ENCODE data around the gene RTEL1.

Gene RTEL1

GRCh38 chr20:63673951-63674350 lies 15.8 kb downstream of the RTEL1 start:
- DNase-seq = no peak

DNA sequence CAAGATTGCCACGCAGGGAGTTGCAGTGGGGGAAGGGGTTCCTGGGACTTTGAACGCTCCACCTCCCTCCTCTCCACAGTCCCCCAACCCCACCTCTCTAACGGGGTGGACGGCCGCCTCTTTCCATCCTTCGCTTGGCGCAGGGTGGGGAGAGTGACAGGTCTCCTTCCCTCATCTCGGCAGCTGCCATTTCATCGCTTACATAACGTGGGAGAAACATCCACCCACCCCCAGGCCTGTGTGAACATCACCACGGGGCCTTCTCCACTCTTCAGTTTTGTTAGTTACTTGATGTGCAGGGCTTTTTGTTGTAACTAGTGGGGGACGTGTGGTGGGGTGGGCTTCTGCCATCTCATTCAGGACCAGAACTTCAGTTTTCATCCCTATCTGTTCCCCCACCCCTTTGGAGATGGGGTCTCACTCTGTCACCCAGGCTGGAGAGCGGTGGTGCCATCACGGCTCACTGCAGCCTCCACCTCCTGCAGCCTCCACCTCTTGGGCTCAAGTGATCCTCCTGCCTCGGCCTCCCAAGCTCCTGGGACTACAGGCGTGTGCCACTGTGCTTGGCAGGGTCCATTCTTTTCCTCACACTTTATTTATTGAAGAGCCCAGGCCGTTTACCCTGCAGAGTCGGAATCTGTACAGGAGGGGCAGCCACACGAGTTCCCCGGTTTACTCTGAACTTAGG lies 17.7 kb downstream of the RTEL1 start:
- no peak for DNase-seq

- no peak for DNase-seq
These were observed 20.0 kb downstream of the RTEL1 start for GRCh38 chr20:63678071-63678470.

DNA sequence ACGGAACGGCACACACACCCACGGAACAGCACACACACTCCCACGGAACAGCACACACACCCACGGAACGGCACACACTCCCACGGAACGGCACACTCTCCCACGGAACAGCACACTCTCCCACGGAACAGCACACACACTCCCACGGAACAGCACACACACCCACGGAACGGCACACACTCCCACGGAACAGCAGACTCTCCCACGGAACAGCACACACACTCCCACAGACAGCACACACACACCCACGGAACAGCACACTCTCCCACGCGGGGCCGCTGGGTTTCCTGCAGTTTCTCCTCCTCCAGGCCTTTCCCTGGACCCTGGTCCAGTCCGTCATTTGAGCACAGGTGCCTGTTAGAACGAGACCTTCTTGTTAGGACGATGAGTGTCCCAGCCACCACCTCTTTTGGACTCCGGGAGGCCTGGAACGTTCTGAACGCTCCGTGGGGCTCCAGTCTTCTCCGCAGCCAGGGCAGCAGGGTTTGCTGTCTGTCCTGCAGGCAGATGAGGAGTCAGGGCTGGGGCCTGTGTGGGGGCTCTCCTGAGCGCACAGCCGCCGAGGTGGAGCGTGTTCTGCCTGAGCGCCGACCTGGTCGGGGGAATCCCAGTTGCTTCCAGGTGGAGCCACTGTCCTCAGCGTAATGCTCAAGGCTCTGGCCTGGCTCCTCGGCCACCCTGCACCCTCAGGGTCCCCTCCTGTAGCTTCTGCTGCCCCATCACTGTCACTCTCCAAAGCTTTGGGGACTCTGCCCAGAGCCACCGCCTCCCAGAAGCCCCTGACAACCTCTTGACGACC lies 20.8 kb downstream of the RTEL1 start:
- DNase-seq = no peak

DNA sequence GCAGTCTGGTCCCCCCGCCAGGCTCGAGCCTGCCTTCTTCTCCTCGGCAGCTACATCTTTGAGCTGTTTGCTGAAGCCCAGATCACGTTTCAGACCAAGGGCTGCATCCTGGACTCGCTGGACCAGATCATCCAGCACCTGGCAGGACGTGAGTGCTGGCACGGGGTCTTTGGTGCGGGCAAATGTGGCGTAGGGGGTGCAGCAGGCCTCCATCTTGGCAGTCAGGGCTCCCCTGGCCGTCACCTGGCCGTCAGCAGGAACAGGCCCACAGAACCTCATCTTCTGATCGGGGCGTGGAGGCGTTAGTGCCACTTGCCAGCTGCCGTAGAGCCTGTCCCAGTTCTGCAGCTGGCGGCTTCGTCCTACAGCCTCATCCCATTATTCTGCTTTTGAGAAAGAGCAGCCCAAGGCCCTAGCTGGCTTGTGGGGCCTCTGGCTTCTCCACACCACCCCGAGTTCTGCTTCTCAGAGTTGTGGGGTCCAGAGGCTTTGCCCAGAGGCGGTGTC lies 21.7 kb downstream of the RTEL1 start:
- DNase-seq = no peak

- no peak for DNase-seq
These were observed 22.3 kb downstream of the RTEL1 start for GRCh38 chr20:63680427-63680826.

DNA sequence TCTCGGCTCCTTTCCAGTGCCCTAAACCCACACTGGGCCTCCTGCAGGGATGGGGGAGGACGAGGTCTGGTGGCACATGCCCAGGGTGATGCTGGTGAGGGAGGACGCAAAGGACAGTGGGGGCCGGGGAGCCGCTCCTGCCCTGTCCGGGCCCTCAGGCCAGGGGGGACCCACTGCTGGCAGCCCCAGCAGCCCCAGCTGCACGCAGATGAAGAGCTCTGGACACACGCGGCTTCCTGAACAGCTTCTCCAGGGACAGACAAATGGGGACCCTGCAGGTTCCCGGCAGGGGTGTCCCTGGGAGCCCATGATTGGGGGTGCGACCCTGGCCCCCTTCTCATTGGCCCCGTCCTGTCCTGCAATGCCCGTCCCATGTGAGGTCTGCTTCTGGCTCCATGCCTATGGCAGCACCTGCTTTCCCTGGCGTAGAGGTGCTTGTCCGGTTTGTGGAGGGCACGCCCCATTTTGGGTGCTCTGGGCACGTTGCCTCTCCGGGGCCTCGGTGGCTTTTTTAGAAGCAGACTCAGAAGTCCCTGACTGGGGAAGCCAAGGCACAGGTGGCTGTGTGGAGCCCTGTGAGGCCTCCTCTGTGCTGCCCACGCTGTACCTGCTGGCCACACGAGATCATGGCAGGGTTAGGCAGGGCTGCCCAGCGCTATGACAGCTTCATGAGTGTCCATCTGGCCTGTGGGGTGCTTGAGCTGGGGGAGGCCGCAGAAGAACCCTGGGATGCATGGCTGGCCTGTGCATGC lies 22.9 kb downstream of the RTEL1 start:
- no peak for DNase-seq

DNA sequence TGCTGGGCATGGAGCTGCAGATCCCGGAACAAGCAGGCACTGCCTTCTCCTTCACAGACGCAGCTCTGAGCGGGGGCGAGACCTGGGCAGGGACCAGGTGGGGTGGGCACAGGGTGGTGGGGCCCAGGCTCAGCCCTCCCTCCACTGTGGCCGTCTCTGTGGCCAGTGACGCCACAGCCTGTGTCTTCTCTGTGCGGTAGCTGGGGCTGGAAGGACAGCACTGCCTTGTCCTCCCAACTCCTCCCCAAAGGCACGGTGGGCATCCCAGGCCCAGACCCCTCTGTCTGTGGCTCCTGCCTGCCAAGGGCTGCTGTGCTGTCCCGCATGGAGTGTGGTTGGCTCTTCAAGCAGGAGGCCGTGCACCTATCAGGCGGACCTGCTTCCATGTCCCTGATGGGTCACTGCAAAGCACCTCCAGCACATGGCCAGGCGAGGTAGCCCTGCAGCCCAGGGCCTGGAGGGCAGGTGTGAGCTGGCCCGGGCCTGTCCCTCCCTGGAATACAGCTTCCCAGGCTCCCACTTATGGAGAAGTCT lies 23.6 kb downstream of the RTEL1 start:
- DNase-seq = no peak

DNA sequence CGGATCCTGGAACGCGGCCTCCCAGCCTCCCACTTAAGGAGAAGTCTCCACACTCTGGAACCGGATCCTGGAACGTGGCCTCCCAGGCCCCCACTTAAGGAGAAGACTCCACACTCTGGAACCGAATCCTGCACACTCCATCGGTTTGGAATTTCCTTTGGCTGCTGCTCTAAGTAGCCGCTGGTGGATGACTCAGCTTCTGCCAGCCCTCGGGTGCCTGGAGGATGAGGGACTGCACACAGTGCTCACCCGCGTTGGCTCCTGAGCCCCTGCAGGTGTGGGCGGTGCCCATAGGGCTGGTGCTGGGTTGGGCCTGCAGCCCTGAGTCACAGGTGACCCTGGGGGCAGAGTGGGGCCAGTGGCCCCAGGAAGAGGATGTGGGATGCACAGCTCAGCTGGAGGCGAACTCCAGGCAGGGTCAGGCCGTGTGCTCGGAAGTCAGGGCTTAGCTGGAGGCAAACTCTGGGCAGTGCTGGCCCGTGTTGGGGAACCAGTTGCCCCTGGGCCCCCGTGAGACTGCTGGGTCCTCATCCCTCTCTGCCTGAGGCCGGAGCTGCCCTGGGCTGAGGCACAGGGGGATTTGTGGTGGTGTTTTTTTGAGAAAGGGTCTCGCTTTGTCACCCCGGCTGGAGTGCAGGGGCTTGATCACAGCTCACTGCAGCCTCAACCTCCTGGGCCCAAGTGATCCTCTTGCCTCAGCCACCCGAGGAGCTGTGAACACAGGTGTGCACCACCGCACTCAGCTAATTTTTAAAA lies 24.4 kb downstream of the RTEL1 start:
- DNase-seq = no peak

DNA sequence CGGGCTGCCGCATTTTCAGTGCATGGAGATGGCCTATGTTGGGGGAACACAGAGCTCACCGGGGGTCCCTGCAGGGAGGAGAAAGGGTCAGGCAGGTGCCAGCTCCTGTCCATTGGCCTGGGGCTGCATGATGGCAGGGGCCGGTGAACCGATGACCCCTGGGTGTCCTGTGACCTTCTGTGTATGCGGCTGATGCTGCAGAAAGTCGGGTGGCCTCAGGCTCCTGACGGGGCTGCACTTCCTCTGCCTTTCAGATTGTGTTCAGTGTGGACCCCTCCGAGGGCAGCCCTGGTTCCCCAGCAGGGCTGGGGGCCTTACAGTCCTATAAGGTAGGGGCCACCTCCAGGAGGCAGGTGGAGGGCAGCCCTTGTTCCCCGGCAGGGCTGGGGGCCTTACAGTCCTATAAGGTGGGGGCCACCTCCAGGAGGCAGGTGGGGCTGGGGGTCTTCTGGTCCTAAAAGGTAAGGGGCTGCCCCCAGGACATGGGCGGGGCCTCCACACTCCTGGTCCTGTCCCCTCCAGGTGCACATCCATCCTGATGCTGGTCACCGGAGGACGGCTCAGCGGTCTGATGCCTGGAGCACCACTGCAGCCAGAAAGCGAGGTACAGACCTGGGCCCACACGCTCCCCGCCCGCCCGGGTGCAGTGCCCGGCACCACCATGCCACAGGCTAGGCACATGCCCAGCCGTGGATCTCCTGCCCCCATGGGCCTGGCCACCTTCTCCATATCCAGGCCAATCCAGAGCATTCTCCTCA lies 27.3 kb downstream of the RTEL1 start:
- DNase-seq = no peak

DNA sequence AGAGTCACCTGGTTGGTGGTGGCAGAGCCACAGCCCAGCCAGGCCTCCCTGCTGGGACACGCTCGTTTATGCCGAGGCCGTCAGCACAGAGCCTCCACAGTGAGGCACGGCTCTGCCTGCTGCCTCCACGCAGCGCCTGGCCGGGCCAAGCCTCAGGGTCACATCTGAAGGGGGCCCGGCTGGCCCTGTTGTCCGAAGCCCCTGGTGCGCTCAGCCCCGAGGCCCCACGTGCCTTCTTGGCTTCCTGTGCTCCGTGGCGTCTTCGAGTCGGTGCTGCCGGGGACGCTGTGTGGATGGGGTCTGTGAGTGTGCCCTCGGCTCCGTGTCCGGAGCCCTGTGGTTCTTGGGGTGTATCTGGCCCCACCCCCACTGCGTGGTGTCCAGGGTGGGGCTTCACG lies 28.0 kb downstream of the RTEL1 start:
- DNase-seq = no peak

GRCh38 chr20:63686492-63687321 lies 28.6 kb downstream of the RTEL1 start:
- DNase-seq = no peak

- DNase-seq = no peak
These were observed 29.5 kb downstream of the RTEL1 start for GRCh38 chr20:63687419-63688178.

DNA sequence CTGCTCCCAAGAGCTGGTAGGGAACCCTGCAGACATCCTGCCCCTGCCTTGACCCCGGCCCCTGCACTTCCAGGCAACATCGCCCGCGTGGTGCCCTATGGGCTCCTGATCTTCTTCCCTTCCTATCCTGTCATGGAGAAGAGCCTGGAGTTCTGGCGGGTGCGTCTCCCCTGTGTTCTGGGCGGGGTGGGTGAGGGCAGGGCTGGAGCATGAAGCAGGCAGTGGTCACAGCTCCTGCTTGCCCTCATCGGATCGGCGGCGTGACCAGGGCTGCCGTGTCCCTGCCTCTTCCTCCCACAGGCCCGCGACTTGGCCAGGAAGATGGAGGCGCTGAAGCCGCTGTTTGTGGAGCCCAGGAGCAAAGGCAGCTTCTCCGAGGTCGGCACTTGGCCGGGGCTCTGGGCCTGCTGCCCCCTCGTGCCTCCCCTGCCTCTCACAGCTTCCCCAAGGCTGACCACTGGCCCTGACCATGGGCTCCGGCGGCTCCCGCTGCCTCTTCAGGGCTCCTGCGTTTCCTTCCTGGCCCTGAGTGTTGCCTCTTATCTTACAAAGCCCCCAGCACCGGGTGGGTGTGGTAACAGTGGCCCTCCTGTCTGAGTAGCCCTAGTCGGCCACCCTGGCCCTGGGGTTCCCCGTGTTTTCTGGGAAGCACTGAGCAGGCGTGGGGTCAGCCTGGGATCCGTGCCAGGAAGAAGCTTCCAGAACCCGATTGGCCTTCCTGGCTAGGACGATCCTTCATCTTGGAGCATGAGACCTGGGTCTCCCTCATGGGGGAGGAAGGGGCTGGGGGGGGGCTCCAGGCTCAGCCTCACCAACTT lies 30.3 kb downstream of the RTEL1 start:
- DNase-seq = no peak

DNA sequence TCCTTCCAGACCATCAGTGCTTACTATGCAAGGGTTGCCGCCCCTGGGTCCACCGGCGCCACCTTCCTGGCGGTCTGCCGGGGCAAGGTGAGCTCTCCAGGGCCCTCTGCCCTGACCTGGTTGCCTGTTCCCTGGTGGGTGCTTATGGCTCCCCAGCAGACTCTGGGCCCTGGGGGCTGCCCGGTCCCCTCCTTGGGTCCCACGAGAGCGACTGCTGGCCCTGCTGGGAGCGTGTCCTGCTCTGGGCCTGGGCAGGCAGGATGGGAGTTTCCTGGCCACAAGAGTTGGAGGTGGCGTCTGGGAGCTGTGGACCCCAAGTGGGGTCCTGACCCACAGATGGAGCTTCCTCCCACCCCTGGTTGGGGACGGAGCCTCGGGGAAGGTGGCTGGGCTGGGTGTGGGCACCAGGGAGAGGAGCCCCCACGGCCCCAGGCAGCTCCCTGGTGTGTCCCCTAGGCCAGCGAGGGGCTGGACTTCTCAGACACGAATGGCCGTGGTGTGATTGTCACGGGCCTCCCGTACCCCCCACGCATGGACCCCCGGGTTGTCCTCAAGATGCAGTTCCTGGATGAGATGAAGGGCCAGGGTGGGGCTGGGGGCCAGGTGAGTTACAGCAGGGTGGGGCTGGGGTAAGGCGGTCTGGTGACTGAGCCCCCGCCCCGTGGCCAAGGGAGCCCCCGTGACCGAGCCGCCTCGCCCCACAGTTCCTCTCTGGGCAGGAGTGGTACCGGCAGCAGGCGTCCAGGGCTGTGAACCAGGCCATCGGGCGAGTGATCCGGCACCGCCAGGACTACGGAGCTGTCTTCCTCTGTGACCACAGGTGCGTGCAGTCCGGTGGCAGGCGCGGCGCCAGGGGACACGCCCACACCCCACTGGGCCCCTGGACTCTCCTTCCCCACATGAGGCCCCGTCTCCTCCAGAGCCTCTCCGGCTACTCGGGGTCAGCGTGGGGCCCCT lies 31.2 kb downstream of the RTEL1 start:
- DNase-seq = no peak

DNA sequence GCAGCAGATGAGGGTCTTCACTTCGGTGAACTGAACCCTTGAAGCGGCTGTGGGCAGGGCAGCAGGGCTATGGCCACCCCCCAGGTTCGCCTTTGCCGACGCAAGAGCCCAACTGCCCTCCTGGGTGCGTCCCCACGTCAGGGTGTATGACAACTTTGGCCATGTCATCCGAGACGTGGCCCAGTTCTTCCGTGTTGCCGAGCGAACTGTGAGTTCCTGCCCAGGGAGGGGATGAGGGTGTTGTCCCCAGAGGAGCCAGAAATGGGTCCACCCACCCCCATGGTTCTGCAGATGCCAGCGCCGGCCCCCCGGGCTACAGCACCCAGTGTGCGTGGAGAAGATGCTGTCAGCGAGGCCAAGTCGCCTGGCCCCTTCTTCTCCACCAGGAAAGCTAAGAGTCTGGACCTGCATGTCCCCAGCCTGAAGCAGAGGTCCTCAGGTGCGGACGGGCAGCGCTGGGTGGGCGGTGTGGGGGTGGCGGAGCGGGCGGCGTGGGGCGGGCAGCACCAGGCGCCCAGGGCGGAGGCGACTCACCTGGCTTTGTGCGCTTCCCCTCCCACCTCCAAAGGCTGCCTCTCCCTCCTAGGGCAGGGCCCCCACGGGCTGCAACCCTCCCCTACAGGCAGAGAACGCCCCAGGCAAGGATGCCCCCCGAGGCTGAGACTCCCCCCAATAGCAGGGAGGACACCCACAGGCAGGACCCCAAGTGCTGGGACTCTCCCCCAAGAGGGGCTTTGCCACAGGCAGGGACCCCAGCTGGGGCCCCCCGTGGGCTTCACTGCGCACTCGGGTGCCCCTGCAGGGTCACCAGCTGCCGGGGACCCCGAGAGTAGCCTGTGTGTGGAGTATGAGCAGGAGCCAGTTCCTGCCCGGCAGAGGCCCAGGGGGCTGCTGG lies 32.1 kb downstream of the RTEL1 start:
- DNase-seq = no peak

Measured in DMS79 treated with DMSO at 0.1 percent for 48 hours (cell line).